Ascending aorta (tissue), 2 donors: ENCODE data around the gene IP6K1. TPM values are rescaled to one million over a fixed set of nuclear protein-coding genes. Genes with fewer than 3 reads are reported as not detected.
A peak's percentile ranks its signal among the peaks of the same experiment; 100 is the strongest.
"Not testable (repeated sequence)": the region's sequence is repeated elsewhere in the genome, so short reads cannot be mapped to it uniquely, and the experiment has no call there.

Experiments
- DNase-seq, 2 donors: peaks; one replicate each; pipeline ENCODE4 v3.0.0-alpha.2; 2019; ENCODE audit warnings: low spot score in 2 of 2
- H3K27ac ChIP-seq, 2 donors: fragments of 200-600 bp; sonication (generic); one replicate each; pipeline ENCODE4 v1.5.1; 2016 to 2017; ENCODE audit warnings: mild to moderate bottlenecking in 1 of 2
- H3K27me3 ChIP-seq: fragments of 200-600 bp; sonication (generic); one replicate; pipeline ENCODE4 v1.5.1; 2017
- H3K36me3 ChIP-seq, 2 donors: fragments of 200-600 bp; sonication (generic); one replicate each; pipeline ENCODE4 v1.5.1; 2016
- H3K4me1 ChIP-seq, 2 donors: fragments of 200-600 bp; sonication (generic); one replicate each; pipeline ENCODE4 v1.5.1; 2016 to 2017; ENCODE audit warnings: mild to moderate bottlenecking in 1 of 2
- H3K4me3 ChIP-seq, 2 donors: fragments of 200-600 bp; sonication (generic); one replicate each; pipeline ENCODE4 v1.5.1; 2016 to 2017; ENCODE audit warnings: mild to moderate bottlenecking in 1 of 2
- H3K9me3 ChIP-seq, 2 donors: fragments of 200-600 bp; sonication (generic); one replicate each; pipeline ENCODE4 v1.5.1; 2016
- intact Hi-C: fragments of 100-400 bp; cut with DNase I; formaldehyde crosslinking; loops from one replicate; pipeline ENCODE4 v1.15.1; 2023
- total RNA-seq: library from RNA; depleted of rRNA; stranded (reverse); fragments of >200 nt; gene quantifications from one replicate; pipeline ENCODE4 v1.1.0, GENCODE V29; 2016
- TF ChIP-seq, protein P1 (sequence below), 3 experiments: fragments of 200-600 bp in 2 of 3; fragments of 450-650 bp in 1 of 3; sonication (generic) in 2 of 3; IDR thresholded peaks; one replicate each; pipeline ENCODE4 v1.5.1; 2016 to 2019; ENCODE audit warnings: antibody characterized with exemption in 3 of 3, mild to moderate bottlenecking in 1 of 3, moderate library complexity in 1 of 3

Gene IP6K1
- total RNA-seq, 1 donor from 2014 or later = 33.8 TPM

- Histone ChIP-seq H3K27ac (peak overlapping the region; percentile 91 to 92), H3K9me3 (no peaks in the 10 kb centered on the region), H3K4me1 (peaks cover 10 to 23% of the 10 kb centered on the region in 2 donors), H3K27me3 (no peaks in the 10 kb centered on the region), H3K4me3 (peak overlapping the region; percentile 82 to 96), H3K36me3 (peaks cover 4 to 12% of the 10 kb centered on the region in 2 donors)
- peak in 1 of 2 donors; percentile 69 for DNase-seq
- intact Hi-C loops = loop anchor here (1.0 to 5.0 kb wide), 5 partner anchors 17 to 663 kb away; partner anchors contain the start of genes TRAIP and USP19
- TF ChIP-seq, protein P1, sequence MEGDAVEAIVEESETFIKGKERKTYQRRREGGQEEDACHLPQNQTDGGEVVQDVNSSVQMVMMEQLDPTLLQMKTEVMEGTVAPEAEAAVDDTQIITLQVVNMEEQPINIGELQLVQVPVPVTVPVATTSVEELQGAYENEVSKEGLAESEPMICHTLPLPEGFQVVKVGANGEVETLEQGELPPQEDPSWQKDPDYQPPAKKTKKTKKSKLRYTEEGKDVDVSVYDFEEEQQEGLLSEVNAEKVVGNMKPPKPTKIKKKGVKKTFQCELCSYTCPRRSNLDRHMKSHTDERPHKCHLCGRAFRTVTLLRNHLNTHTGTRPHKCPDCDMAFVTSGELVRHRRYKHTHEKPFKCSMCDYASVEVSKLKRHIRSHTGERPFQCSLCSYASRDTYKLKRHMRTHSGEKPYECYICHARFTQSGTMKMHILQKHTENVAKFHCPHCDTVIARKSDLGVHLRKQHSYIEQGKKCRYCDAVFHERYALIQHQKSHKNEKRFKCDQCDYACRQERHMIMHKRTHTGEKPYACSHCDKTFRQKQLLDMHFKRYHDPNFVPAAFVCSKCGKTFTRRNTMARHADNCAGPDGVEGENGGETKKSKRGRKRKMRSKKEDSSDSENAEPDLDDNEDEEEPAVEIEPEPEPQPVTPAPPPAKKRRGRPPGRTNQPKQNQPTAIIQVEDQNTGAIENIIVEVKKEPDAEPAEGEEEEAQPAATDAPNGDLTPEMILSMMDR (IDR thresholded peaks at IDR 0.05) = no peak
Measured at GRCh38 chr3:49785565-49786356, 581 bp downstream of the IP6K1 start.

DNA sequence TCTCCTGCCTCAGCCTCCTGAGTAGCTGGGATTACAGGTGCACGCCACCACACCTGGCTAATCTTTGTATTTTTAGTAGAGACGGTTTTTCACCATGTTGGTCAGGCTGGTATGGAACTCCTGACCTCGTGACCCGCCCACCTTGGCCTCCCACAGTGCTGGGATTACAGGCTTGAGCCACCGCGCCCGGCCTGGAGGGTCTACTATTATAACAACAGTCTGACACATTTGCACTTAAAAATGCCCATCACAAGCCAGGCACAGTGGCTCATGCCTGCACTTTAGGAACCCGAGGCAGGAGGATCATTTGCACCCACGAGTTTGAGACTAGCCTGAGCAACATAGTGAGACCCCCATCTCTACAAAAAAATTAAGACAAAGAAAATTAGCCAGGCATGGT is 4.1 kb downstream of the IP6K1 start:
- Histone ChIP-seq H3K4me1 (peaks cover 10 to 22% of the 10 kb centered on the region in 2 donors), H3K36me3 (peaks cover 5 to 21% of the 10 kb centered on the region in 2 donors)
- H3K9me3 ChIP-seq, intact Hi-C loops, H3K27me3 ChIP-seq, H3K27ac ChIP-seq, H3K4me3 ChIP-seq: not testable (repeated sequence)
- peak in 1 of 2 donors; percentile 46 for DNase-seq

GRCh38 chr3:49781415-49782199 is 4.7 kb downstream of the IP6K1 start:
- intact Hi-C loops = no loop called here
- peaks cover 10 to 27% of the 10 kb centered on the region in 2 donors for H3K36me3 ChIP-seq
- DNase-seq = peak in 1 of 2 donors; percentile 22
- no peak overlapping the region for H3K27ac ChIP-seq
- H3K4me3 ChIP-seq = no peak overlapping the region
- no peaks in the 10 kb centered on the region for H3K27me3 ChIP-seq
- H3K9me3 ChIP-seq = no peaks in the 10 kb centered on the region
- peaks cover 6 to 16% of the 10 kb centered on the region in 2 donors for H3K4me1 ChIP-seq
- TF ChIP-seq, protein P1 (IDR thresholded peaks at IDR 0.05) = no peak

DNA sequence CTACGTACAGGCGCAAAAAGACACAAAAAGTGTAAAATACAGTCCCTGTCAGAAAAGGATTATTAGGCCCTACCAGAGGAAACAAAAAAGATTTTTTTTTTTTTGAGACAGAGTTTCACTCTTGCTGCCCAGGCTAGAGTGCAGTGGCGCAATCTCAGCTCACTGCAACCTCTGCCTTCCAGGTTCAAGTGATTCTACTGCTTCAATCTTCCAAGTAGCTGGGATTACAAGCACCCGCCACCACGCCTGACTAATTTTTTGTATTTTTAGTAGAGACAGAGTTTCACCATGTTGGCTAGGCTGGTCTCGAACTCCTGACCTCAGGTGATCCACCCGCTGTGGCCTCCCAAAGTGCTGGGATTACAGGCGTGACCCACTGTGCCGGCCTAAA is 5.4 kb downstream of the IP6K1 start:
- peak in 1 of 2 donors; percentile 46 for DNase-seq
- Histone ChIP-seq H3K4me1 (peaks cover 6 to 16% of the 10 kb centered on the region in 2 donors), H3K36me3 (peaks cover 10 to 27% of the 10 kb centered on the region in 2 donors)
- H3K27me3 ChIP-seq, H3K9me3 ChIP-seq, intact Hi-C loops, H3K27ac ChIP-seq, H3K4me3 ChIP-seq: not testable (repeated sequence)

- Histone ChIP-seq H3K9me3 (no peaks in the 10 kb centered on the region), H3K4me1 (peaks cover 6 to 16% of the 10 kb centered on the region in 2 donors), H3K27me3 (no peaks in the 10 kb centered on the region), H3K27ac (no peak overlapping the region), H3K36me3 (peaks cover 10 to 27% of the 10 kb centered on the region in 2 donors), H3K4me3 (no peak overlapping the region)
- intact Hi-C loops = no loop called here
- TF ChIP-seq, protein P1 (IDR thresholded peaks at IDR 0.05) = no peak
- peak in 1 of 2 donors; percentile 21 for DNase-seq
Measured at GRCh38 chr3:49780080-49780974, 6.0 kb downstream of the IP6K1 start.
